NCI-H1417 treated with DMSO at 0.1 percent for 48 hours (cell line): ENCODE results near the gene SLC8A3.

Source experiments
- DNase-seq: peaks from one replicate; lab custom pipeline; 2025; lab: John Stamatoyannopoulos, UW

The SLC8A3 gene

GRCh38 chr14:70064136-70064865 lies 124.5 kb downstream of the SLC8A3 start:
- no peak for DNase-seq

- DNase-seq = no peak
Observed at GRCh38 chr14:70061108-70061507, 127.6 kb downstream of the SLC8A3 start.

GRCh38 chr14:70059545-70059944 lies 129.2 kb downstream of the SLC8A3 start:
- DNase-seq = no peak

- no peak for DNase-seq
Observed at GRCh38 chr14:70057519-70058136, 131.1 kb downstream of the SLC8A3 start.

GRCh38 chr14:70052990-70053389 lies 135.8 kb downstream of the SLC8A3 start:
- DNase-seq = no peak

- DNase-seq = no peak
Observed at GRCh38 chr14:70050136-70050535, 138.6 kb downstream of the SLC8A3 start.

- no peak for DNase-seq
Observed at GRCh38 chr14:70049605-70050004, 139.1 kb downstream of the SLC8A3 start.

- DNase-seq = no peak
Observed at GRCh38 chr14:70048313-70048654, 140.5 kb downstream of the SLC8A3 start.

- no peak for DNase-seq
Observed at GRCh38 chr14:70047598-70048312, 141.0 kb downstream of the SLC8A3 start.

GRCh38 chr14:70045844-70046535 lies 142.8 kb downstream of the SLC8A3 start:
- no peak for DNase-seq

GRCh38 chr14:70045310-70045709 lies 143.4 kb downstream of the SLC8A3 start:
- DNase-seq = no peak

- no peak for DNase-seq
Observed at GRCh38 chr14:70043001-70043400, 145.8 kb downstream of the SLC8A3 start.

- no peak for DNase-seq
Observed at GRCh38 chr14:70036665-70037064, 152.1 kb downstream of the SLC8A3 start.

GRCh38 chr14:70034257-70034656 lies 154.5 kb downstream of the SLC8A3 start:
- DNase-seq = no peak

GRCh38 chr14:70033561-70033960 lies 155.2 kb downstream of the SLC8A3 start:
- DNase-seq = no peak

GRCh38 chr14:70033116-70033515 lies 155.6 kb downstream of the SLC8A3 start:
- DNase-seq = no peak

GRCh38 chr14:70032447-70032846 lies 156.3 kb downstream of the SLC8A3 start:
- DNase-seq = no peak

- no peak for DNase-seq
Observed at GRCh38 chr14:70032016-70032415, 156.7 kb downstream of the SLC8A3 start.

GRCh38 chr14:70029296-70030132 lies 159.2 kb downstream of the SLC8A3 start:
- no peak for DNase-seq

- no peak for DNase-seq
Observed at GRCh38 chr14:70027785-70028428, 160.8 kb downstream of the SLC8A3 start.

GRCh38 chr14:70023871-70024270 lies 164.9 kb downstream of the SLC8A3 start:
- DNase-seq = no peak
